Esophagus squamous epithelium (tissue), 5 donors: ENCODE results near the gene AMN. TPM values are rescaled to one million over a fixed set of nuclear protein-coding genes. Genes with fewer than 3 reads are reported as not detected.

Experiments
- DNase-seq: peaks from one replicate; lab custom pipeline; 2025; lab: John Stamatoyannopoulos, UW
- H3K27ac ChIP-seq, 4 donors: fragments of 200-600 bp; sonication (generic); one replicate each; pipeline ENCODE4 v1.5.1; 2016 to 2019; ENCODE audit warnings: mild to moderate bottlenecking in 1 of 4
- H3K27me3 ChIP-seq, 4 donors: fragments of 200-600 bp; sonication (generic); 1 replicate in 3 of 4; 2 replicates in 1 of 4; pipeline versions ENCODE4 v1.5.1 to v1.6.0; 2017 to 2021; ENCODE audit warnings: antibody characterized with exemption in 1 of 4
- H3K36me3 ChIP-seq, 3 donors: fragments of 200-600 bp; sonication (generic); one replicate each; pipeline ENCODE4 v1.5.1; 2016 to 2019
- H3K4me1 ChIP-seq, 3 donors: fragments of 200-600 bp; sonication (generic); one replicate each; pipeline ENCODE4 v1.5.1; 2017 to 2019
- H3K4me3 ChIP-seq, 4 donors: fragments of 200-600 bp; sonication (generic); 1 replicate in 3 of 4; 2 replicates in 1 of 4; pipeline ENCODE4 v1.5.1; 2016 to 2019; ENCODE audit warnings: mild to moderate bottlenecking in 2 of 4, moderate library complexity in 1 of 4
- H3K9me3 ChIP-seq, 3 donors: fragments of 200-600 bp; sonication (generic); one replicate each; pipeline ENCODE4 v1.5.1; 2016 to 2019
- POLR2A ChIP-seq, 4 donors: fragments of 450-650 bp; IDR thresholded peaks; one replicate each; pipeline ENCODE4 v1.6.1; 2017; ENCODE audit warnings: antibody characterized with exemption in 4 of 4, mild to moderate bottlenecking in 4 of 4, moderate library complexity in 3 of 4
- WGBS, 2 donors: methylation state at CpG; one replicate each; pipeline ENCODE4 v1.1.5; 2018; 5-methylcytosine and 5-hydroxymethylcytosine counted together
- intact Hi-C: fragments of 100-400 bp; cut with DNase I; formaldehyde crosslinking; loops from one replicate; pipeline ENCODE4 v1.15.0; 2022
- total RNA-seq, 4 donors: library from RNA; depleted of rRNA; stranded (reverse); fragments of >200 nt; gene quantifications; one replicate each; pipeline ENCODE4 v1.1.0, GENCODE V29; 2016
- TF ChIP-seq, protein P1 (sequence below), 6 experiments: fragments of 450-650 bp in 4 of 6; fragments of 200-600 bp in 2 of 6; sonication (generic) in 2 of 6; IDR thresholded peaks; one replicate each; pipeline ENCODE4 v1.5.1; 2016 to 2019; ENCODE audit warnings: antibody characterized with exemption in 6 of 6, mild to moderate bottlenecking in 4 of 6, moderate library complexity in 4 of 6
- donor health status: DM: yes; HTN: yes; CAD: no.

Gene AMN
- total RNA-seq, 4 donors from 2014 or later: 7.6 to 24.0 (median 19.7) TPM

DNA sequence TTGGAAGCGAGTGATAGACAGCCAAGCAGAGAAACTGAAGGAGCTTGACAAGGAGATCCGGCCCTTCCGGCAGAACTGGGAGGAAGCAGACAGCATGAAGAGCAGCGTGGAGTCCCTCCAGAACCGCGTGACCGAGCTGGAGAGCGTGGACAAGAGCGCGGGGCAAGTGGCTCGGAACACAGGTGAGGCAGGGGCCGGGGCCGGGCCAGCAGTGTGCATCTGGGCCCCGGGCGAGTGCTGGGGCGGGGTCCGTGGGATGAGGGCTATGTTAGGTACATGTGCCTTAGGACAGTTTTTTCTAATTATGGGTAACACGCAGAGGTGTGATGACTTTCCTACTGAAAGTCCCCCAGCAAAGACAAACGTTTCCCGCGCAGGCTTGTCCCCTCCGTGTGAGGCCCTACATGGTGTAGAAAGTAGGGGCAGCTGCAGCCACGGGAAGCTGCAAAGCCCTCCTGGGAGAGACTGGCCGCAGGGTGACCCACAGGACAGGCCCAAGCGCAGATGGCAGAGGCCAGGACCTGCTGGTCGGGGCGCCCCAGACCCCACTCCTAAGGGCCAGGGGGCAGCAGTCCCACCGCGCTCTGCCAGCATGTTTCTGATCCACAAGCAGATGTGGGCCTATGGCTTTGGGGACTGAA lies 19.1 kb upstream of the AMN start:
- intact Hi-C loops: no loop called here
- WGBS, 2 donors: 91 to 93% methylated on average over 12 to 17 of the region's 29 CpGs
- H3K27ac ChIP-seq: no peak overlapping the region

DNA sequence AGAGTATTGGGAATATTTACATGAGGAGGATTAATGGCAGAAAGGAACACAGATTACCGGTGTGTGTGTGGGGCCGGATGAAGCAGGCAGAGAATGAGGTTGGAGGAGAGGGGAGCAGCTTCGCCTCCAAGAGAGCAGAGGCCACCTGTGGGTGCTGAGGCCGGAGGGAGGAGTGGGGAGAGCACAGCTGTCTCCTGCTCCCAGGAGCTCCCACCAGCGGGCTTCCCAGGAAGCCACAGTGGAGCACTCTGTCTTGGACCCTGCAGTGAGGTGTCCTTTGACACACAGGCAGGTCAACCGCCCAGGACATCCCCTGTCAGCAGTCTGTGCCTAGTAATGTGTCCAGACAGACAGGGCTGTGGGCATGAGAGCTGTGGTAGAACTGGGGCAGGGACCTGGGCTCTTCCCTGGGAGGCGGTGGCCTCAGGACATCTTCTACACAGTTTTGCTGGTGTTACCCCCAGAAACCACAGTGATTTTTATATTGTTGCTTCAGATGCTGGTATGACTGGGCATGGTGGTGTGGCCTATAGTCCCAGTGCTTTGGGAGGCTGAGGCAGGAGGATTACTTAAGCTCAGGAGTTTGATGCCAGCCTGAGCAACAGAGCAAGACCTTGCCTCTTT lies 18.5 kb upstream of the AMN start:
- peaks cover 3 to 84% (median 11%) of the 10 kb centered on the region in 3 donors for H3K36me3 ChIP-seq
- TF ChIP-seq POLR2A (IDR thresholded peaks at IDR 0.05): no peak
- TF ChIP-seq, protein P1, sequence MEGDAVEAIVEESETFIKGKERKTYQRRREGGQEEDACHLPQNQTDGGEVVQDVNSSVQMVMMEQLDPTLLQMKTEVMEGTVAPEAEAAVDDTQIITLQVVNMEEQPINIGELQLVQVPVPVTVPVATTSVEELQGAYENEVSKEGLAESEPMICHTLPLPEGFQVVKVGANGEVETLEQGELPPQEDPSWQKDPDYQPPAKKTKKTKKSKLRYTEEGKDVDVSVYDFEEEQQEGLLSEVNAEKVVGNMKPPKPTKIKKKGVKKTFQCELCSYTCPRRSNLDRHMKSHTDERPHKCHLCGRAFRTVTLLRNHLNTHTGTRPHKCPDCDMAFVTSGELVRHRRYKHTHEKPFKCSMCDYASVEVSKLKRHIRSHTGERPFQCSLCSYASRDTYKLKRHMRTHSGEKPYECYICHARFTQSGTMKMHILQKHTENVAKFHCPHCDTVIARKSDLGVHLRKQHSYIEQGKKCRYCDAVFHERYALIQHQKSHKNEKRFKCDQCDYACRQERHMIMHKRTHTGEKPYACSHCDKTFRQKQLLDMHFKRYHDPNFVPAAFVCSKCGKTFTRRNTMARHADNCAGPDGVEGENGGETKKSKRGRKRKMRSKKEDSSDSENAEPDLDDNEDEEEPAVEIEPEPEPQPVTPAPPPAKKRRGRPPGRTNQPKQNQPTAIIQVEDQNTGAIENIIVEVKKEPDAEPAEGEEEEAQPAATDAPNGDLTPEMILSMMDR (IDR thresholded peaks at IDR 0.05): no peak
- H3K4me1 ChIP-seq: no peaks in the 10 kb centered on the region
- intact Hi-C loops: no loop called here
- no peak overlapping the region for H3K27ac ChIP-seq
- no peaks in the 10 kb centered on the region for H3K9me3 ChIP-seq
- no peak overlapping the region for H3K4me3 ChIP-seq
- WGBS, 2 donors: 95 to 97% methylated on average over 5 to 6 of the region's 7 CpGs
- no peak for DNase-seq
- no peaks in the 10 kb centered on the region for H3K27me3 ChIP-seq

More for the DNA sequence above, 19.1 kb upstream of the AMN start:
- TF ChIP-seq, protein P1 (IDR thresholded peaks at IDR 0.05): no peak
- DNase-seq: no peak
- no peak overlapping the region for H3K4me3 ChIP-seq
- H3K36me3 ChIP-seq: peaks cover 3 to 86% (median 11%) of the 10 kb centered on the region in 3 donors
- H3K27me3 ChIP-seq: no peaks in the 10 kb centered on the region
- H3K9me3 ChIP-seq: no peaks in the 10 kb centered on the region
- H3K4me1 ChIP-seq: no peaks in the 10 kb centered on the region

DNA sequence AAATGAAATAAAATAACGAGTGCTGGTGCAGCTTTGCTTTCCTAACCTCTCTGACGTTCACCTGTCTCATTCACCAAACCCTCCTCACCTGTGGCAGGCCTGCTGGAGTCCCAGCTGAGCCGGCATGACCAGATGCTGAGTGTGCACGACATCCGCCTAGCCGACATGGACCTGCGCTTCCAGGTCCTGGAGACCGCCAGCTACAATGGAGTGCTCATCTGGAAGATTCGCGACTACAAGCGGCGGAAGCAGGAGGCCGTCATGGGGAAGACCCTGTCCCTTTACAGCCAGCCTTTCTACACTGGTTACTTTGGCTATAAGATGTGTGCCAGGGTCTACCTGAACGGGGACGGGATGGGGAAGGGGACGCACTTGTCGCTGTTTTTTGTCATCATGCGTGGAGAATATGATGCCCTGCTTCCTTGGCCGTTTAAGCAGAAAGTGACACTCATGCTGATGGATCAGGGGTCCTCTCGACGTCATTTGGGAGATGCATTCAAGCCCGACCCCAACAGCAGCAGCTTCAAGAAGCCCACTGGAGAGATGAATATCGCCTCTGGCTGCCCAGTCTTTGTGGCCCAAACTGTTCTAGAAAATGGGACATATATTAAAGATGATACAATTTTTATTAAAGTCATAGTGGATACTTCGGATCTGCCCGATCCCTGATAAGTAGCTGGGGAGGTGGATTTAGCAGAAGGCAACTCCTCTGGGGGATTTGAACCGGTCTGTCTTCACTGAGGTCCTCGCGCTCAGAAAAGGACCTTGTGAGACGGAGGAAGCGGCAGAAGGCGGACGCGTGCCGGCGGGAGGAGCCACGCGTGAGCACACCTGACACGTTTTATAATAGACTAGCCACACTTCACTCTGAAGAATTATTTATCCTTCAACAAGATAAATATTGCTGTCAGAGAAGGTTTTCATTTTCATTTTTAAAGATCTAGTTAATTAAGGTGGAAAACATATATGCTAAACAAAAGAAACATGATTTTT lies 17.1 kb upstream of the AMN start:
- 93 to 94% methylated on average over 27 to 38 of the region's 38 CpGs for WGBS, 2 donors
- Histone ChIP-seq H3K4me3 (no peak overlapping the region), H3K27me3 (no peaks in the 10 kb centered on the region), H3K27ac (no peak overlapping the region), H3K4me1 (no peaks in the 10 kb centered on the region), H3K9me3 (no peaks in the 10 kb centered on the region), H3K36me3 (peaks cover under 1 to 81% (median 11%) of the 10 kb centered on the region in 3 donors)
- no peak for TF ChIP-seq POLR2A (IDR thresholded peaks at IDR 0.05)
- TF ChIP-seq, protein P1 (IDR thresholded peaks at IDR 0.05): no peak
- no peak for DNase-seq
- intact Hi-C loops: no loop called here

DNA sequence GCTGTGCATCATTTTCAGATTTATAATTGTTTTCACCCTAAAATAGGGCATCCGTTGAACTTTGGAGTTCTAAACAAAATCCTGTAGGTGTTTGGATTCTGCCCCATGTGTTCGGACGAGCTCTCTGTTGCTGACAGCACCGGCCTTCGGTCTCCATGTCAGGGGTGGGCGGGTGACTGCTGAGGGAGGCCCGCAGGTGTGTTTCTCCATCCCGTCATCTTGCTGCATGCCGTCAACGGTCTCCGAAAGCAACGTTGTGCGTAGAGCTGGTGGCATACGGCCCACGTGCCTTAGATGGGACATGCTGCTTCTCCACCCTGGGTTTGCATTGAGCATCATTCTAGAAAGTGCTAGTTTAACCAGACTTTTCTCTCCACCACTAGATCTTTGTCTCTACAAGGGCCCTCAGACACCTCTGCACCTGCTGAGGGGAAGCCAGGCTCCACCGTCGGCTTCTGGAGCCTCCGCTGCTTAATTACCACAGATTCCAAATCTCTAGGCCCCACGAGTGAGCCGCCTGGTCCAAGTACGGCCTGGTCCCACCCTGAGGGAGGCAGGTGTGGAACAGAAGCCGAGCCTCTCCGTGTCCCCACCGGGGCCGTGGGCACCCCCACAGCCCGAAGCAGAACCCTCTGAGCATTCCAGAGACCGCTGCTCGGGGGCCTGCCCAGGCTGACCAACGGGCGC lies 15.7 kb upstream of the AMN start:
- H3K4me1 ChIP-seq: no peaks in the 10 kb centered on the region
- no peaks in the 10 kb centered on the region for H3K9me3 ChIP-seq
- no peak overlapping the region for H3K4me3 ChIP-seq
- TF ChIP-seq POLR2A (IDR thresholded peaks at IDR 0.05): no peak
- TF ChIP-seq, protein P1 (IDR thresholded peaks at IDR 0.05): no peak
- H3K27ac ChIP-seq: no peak overlapping the region
- no peaks in the 10 kb centered on the region for H3K27me3 ChIP-seq
- 93 to 95% methylated on average over 13 to 20 of the region's 30 CpGs for WGBS, 2 donors
- DNase-seq: no peak
- intact Hi-C loops: no loop called here
- H3K36me3 ChIP-seq: peaks cover 0 to 74% (median 11%) of the 10 kb centered on the region in 3 donors
